ENCODE measurements around the gene MEGF8. TPM values are rescaled to one million over a fixed set of nuclear protein-coding genes. Genes with fewer than 3 reads are reported as not detected.

The MEGF8 gene
- total RNA-seq, 1 donor from 2014 or later, result 15.1 TPM

GRCh38 chr19:42362891-42363440 is 37.5 kb downstream of the MEGF8 start:
- peaks cover 9% of the 10 kb centered on the region for H3K36me3 Mint-ChIP-seq (ENCODE audit: low read depth)
- intact Hi-C loops (cut with micrococcal nuclease), result no loop called here
- no peak for ATAC-seq (ENCODE audit: low read depth)
- peak overlapping the region; percentile 88 for H3K27ac Mint-ChIP-seq
- TF ChIP-seq, protein P1, sequence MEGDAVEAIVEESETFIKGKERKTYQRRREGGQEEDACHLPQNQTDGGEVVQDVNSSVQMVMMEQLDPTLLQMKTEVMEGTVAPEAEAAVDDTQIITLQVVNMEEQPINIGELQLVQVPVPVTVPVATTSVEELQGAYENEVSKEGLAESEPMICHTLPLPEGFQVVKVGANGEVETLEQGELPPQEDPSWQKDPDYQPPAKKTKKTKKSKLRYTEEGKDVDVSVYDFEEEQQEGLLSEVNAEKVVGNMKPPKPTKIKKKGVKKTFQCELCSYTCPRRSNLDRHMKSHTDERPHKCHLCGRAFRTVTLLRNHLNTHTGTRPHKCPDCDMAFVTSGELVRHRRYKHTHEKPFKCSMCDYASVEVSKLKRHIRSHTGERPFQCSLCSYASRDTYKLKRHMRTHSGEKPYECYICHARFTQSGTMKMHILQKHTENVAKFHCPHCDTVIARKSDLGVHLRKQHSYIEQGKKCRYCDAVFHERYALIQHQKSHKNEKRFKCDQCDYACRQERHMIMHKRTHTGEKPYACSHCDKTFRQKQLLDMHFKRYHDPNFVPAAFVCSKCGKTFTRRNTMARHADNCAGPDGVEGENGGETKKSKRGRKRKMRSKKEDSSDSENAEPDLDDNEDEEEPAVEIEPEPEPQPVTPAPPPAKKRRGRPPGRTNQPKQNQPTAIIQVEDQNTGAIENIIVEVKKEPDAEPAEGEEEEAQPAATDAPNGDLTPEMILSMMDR (IDR thresholded peaks at IDR 0.05), result no peak
- POLR2A ChIA-PET, result interaction anchor here (0.9 to 3.2 kb wide), 5 partner anchors 34 to 233 kb away, joined by 3 to 26 read pairs (median 4); no protein-coding TSS in a partner anchor
- peaks cover 46% of the 10 kb centered on the region for H3K4me1 Mint-ChIP-seq
- no peaks in the 10 kb centered on the region for H3K27me3 Mint-ChIP-seq
- CTCF ChIA-PET, result interaction anchor here (0.9 to 1.0 kb wide), 2 partner anchors 38 to 76 kb away, joined by 3 read pairs; no protein-coding TSS in a partner anchor
- H3K4me3 Mint-ChIP-seq, result no peak overlapping the region
- DNase-seq, result no peak
- H3K9me3 Mint-ChIP-seq, result no peaks in the 10 kb centered on the region

DNA sequence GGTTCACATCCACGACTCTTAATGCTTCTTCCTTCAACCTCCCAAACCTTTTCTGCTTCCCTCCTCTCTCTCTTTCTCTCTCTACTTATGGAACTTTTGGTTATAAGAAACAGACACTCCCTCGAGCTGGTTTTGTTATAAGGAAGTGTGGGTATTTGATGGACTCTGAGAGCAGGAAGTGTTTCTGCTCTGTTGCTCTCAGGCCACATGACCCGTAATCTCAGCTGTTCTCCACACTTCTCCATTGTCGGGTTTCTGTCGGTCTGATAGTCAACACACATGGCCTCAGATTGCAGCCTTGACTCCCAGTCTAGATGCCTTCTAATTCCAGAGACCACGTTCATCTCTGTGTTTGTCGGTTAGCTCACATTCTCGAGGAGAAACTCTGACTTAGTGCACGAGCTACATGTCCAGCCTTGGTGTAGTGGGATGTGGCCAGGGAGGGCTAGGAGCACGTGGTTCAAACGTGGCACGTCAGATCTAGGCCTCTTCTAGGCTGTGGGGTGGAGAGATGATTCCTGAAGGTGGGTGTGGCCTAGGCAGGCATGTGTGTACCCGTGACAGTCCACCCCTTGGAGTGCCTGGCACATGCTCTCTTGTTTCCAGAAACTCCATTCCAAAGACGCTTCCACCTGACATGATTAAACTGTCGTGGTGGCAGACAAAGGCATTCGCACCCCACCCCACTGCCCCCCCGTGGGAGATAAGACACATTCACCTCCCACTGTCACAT is 38.3 kb downstream of the MEGF8 start:
- TF ChIP-seq, protein P1 (IDR thresholded peaks at IDR 0.05), result no peak
- Mint-ChIP-seq H3K9me3 (no peaks in the 10 kb centered on the region), H3K27ac (peak overlapping the region; percentile 88), H3K4me3 (peak overlapping the region; percentile 64), H3K27me3 (no peaks in the 10 kb centered on the region), H3K4me1 (peaks cover 46% of the 10 kb centered on the region), H3K36me3 (ENCODE audit: low read depth) (peaks cover 4% of the 10 kb centered on the region)
- ChIA-PET POLR2A (interaction anchor here (0.8 to 3.2 kb wide), 8 partner anchors 10 to 235 kb away, joined by 3 to 26 read pairs (median 3); no protein-coding TSS in a partner anchor), CTCF (interaction anchor here (0.9 to 1.0 kb wide), 3 partner anchors 35 to 75 kb away, joined by 3 to 4 read pairs (median 3); no protein-coding TSS in a partner anchor)
- DNase-seq (no peak), ATAC-seq (ENCODE audit: low read depth) (peak; percentile 34)
- intact Hi-C loops (cut with micrococcal nuclease), result no loop called here

- no peak for ATAC-seq (ENCODE audit: low read depth)
These were observed 41.2 kb downstream of the MEGF8 start for GRCh38 chr19:42366673-42367072.

DNA sequence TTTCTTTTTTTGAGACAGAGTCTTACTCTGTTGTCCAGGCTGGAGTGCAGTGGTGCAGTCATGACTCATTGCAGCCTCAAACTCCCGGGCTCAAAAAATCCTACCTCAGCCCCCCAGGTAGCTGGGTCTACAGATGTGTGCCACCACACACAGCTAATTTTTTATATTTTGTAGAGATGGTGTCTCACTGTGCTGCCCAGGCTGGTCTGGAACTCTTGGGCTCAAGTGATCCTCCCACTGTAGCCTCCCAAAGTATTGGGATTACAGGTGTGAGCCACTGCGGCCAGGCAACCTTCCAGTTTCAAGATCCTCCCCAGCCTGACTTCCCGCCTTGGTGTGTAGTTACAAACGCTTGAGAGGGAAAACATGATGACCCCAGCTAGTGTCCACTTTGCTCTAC is 42.5 kb downstream of the MEGF8 start:
- peaks cover 62% of the 10 kb centered on the region for H3K4me1 Mint-ChIP-seq
- TF ChIP-seq, protein P1 (IDR thresholded peaks at IDR 0.05), result no peak
- CTCF ChIA-PET, result no interaction called here
- POLR2A ChIA-PET, result no interaction called here
- H3K4me3 Mint-ChIP-seq, result no peak overlapping the region
- DNase-seq (no peak), ATAC-seq (ENCODE audit: low read depth) (no peak)
- H3K27ac Mint-ChIP-seq, result no peak overlapping the region
- H3K36me3 Mint-ChIP-seq (ENCODE audit: low read depth), result peaks cover 1% of the 10 kb centered on the region
- H3K9me3 Mint-ChIP-seq, result no peaks in the 10 kb centered on the region
- no peaks in the 10 kb centered on the region for H3K27me3 Mint-ChIP-seq
- intact Hi-C loops (cut with micrococcal nuclease), result no loop called here

More at GRCh38 chr19:42366673-42367072, 41.2 kb downstream of the MEGF8 start:
- Mint-ChIP-seq H3K4me1 (peaks cover 58% of the 10 kb centered on the region), H3K36me3 (ENCODE audit: low read depth) (no peaks in the 10 kb centered on the region), H3K27me3 (no peaks in the 10 kb centered on the region), H3K4me3 (peak overlapping the region; percentile 44), H3K9me3 (no peaks in the 10 kb centered on the region), H3K27ac (peak overlapping the region; percentile 50)
- CTCF ChIA-PET, result no interaction called here
- DNase-seq, result no peak
- intact Hi-C loops (cut with micrococcal nuclease), result no loop called here
- POLR2A ChIA-PET, result no interaction called here
- TF ChIP-seq, protein P1 (IDR thresholded peaks at IDR 0.05), result no peak

- Mint-ChIP-seq H3K4me1 (peaks cover 60% of the 10 kb centered on the region), H3K27ac (no peak overlapping the region), H3K27me3 (no peaks in the 10 kb centered on the region), H3K4me3 (no peak overlapping the region), H3K36me3 (ENCODE audit: low read depth) (peaks cover 1% of the 10 kb centered on the region), H3K9me3 (no peaks in the 10 kb centered on the region)
- CTCF ChIA-PET, result no interaction called here
- TF ChIP-seq, protein P1 (IDR thresholded peaks at IDR 0.05), result no peak
- ATAC-seq (ENCODE audit: low read depth) (no peak), DNase-seq (no peak)
- POLR2A ChIA-PET, result no interaction called here
- intact Hi-C loops (cut with micrococcal nuclease), result no loop called here
These were observed 42.9 kb downstream of the MEGF8 start for GRCh38 chr19:42368360-42368759.
